ENCODE results near the gene FAM149B1. TPM values are rescaled to one million over a fixed set of nuclear protein-coding genes. Genes with fewer than 3 reads are reported as not detected.
A peak's percentile ranks its signal among the peaks of the same experiment; 100 is the strongest.

FAM149B1 gene
- total RNA-seq, 1 experiment from 2014 or later = 17.5 TPM

DNA sequence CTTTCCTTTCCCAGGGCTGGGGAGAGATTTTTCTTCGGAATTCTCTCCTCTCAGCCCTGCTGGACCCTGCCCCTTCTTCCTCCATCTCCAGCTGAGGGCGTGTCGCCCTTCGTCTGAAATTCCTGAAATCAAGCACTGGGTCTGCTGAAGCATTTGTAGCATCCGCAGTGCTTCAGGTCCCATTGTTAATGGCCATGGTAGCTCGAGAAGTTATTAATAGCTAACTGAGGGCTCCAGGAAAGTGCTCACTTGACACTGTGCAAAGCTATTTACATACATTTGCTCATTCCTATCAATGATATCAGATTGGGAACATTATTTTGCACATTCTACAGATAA, 515 bp downstream of the FAM149B1 start:
- no peaks in the 10 kb centered on the region for H3K27me3 ChIP-seq (ENCODE audit: insufficient read depth, low read length)
- peak; percentile 40; the same call in 1 of the 2 replicates for ATAC-seq
- DNase-seq (ENCODE audit: low read depth, low spot score) = no peak
- H3K4me1 ChIP-seq (ENCODE audit: control insufficient read depth in 1 of 2, insufficient read depth in 2 of 2, low read length in 2 of 2) = peaks cover 0 to 10% of the 10 kb centered on the region in 2 experiments; a peak in 1 of 4 replicates
- H3K4me3 ChIP-seq (replicated peaks in 1 of 2; ENCODE audit: low read depth in 1 of 2, low read length in 2 of 2) = peak overlapping the region; percentile 73 to 99
- H2AFZ ChIP-seq (ENCODE audit: low read depth, low read length, poor library complexity, severe bottlenecking) = no peak overlapping the region
- peaks cover 0 to 4% of the 10 kb centered on the region in 2 experiments; a peak in 1 of 4 replicates for H3K36me3 ChIP-seq (ENCODE audit: control insufficient read depth in 1 of 2, insufficient read depth in 2 of 2, low read length in 2 of 2)
- RAD21 ChIA-PET (ENCODE audit: low non-redundant PET in 1 of 2, low total read pairs in 2 of 2, uncharacterized antibody in 2 of 2, unreplicated experiment in 2 of 2) = no interaction called here
- H3K79me2 ChIP-seq (ENCODE audit: insufficient read depth, low read length) = peaks cover 50% of the 10 kb centered on the region
- intact Hi-C loops (cut with micrococcal nuclease) = loop anchor here (10.0 kb wide), 1 partner anchor 804 kb away; no protein-coding TSS in a partner anchor
- TF ChIP-seq JUND (IDR thresholded peaks at IDR 0.05) (no peak), RAD21 (IDR thresholded peaks at IDR 0.05; ENCODE audit: low read depth) (no peak), SRF (IDR thresholded peaks at IDR 0.05; ENCODE audit: low read depth) (no peak), POLR2A (IDR thresholded peaks at IDR 0.05; ENCODE audit: borderline replicate concordance, extremely low read depth, insufficient read depth, insufficient read length) (no peak), SIN3A (IDR thresholded peaks at IDR 0.05; ENCODE audit: low read depth) (no peak), ZFX (IDR thresholded peaks at IDR 0.05) (no peak), TCF7L2 (IDR thresholded peaks at IDR 0.05; ENCODE audit: borderline replicate concordance, extremely low read depth, insufficient read depth, insufficient read length) (no peak), SP1 (IDR thresholded peaks at IDR 0.05; ENCODE audit: low read depth) (no peak), YY1 (IDR thresholded peaks at IDR 0.05; ENCODE audit: extremely low read depth, insufficient replicate concordance, low read depth, low read length) (no peak), ELF1 (IDR thresholded peaks at IDR 0.05; ENCODE audit: borderline replicate concordance, low read depth) (no peak), CEBPB (IDR thresholded peaks at IDR 0.05; ENCODE audit: low read depth) (no peak), EGR1 (IDR thresholded peaks at IDR 0.05; ENCODE audit: low read depth) (no peak), POLR2AphosphoS5 (IDR thresholded peaks at IDR 0.05; ENCODE audit: low read depth, low read length) (no peak), EZH2phosphoT487 (IDR thresholded peaks at IDR 0.05; ENCODE audit: borderline replicate concordance) (no peak), EZH2 (IDR thresholded peaks at IDR 0.05) (no peak)
- TF ChIP-seq, protein P1, sequence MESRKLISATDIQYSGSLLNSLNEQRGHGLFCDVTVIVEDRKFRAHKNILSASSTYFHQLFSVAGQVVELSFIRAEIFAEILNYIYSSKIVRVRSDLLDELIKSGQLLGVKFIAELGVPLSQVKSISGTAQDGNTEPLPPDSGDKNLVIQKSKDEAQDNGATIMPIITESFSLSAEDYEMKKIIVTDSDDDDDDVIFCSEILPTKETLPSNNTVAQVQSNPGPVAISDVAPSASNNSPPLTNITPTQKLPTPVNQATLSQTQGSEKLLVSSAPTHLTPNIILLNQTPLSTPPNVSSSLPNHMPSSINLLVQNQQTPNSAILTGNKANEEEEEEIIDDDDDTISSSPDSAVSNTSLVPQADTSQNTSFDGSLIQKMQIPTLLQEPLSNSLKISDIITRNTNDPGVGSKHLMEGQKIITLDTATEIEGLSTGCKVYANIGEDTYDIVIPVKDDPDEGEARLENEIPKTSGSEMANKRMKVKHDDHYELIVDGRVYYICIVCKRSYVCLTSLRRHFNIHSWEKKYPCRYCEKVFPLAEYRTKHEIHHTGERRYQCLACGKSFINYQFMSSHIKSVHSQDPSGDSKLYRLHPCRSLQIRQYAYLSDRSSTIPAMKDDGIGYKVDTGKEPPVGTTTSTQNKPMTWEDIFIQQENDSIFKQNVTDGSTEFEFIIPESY (IDR thresholded peaks at IDR 0.05; ENCODE audit: extremely low read depth, insufficient replicate concordance, low read length) = no peak
- TF ChIP-seq, protein P2, sequence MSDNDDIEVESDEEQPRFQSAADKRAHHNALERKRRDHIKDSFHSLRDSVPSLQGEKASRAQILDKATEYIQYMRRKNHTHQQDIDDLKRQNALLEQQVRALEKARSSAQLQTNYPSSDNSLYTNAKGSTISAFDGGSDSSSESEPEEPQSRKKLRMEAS (IDR thresholded peaks at IDR 0.05) = no peak
- TF ChIP-seq, protein P3, sequence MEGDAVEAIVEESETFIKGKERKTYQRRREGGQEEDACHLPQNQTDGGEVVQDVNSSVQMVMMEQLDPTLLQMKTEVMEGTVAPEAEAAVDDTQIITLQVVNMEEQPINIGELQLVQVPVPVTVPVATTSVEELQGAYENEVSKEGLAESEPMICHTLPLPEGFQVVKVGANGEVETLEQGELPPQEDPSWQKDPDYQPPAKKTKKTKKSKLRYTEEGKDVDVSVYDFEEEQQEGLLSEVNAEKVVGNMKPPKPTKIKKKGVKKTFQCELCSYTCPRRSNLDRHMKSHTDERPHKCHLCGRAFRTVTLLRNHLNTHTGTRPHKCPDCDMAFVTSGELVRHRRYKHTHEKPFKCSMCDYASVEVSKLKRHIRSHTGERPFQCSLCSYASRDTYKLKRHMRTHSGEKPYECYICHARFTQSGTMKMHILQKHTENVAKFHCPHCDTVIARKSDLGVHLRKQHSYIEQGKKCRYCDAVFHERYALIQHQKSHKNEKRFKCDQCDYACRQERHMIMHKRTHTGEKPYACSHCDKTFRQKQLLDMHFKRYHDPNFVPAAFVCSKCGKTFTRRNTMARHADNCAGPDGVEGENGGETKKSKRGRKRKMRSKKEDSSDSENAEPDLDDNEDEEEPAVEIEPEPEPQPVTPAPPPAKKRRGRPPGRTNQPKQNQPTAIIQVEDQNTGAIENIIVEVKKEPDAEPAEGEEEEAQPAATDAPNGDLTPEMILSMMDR (IDR thresholded peaks at IDR 0.05 in 2 of 3, conservative IDR thresholded peaks at IDR 0.05 in 1 of 3; ENCODE audit: borderline replicate concordance in 1 of 3, insufficient read depth in 1 of 3, low read depth in 2 of 3, low read length in 2 of 3) = no peak
- TF ChIP-seq, protein P4, sequence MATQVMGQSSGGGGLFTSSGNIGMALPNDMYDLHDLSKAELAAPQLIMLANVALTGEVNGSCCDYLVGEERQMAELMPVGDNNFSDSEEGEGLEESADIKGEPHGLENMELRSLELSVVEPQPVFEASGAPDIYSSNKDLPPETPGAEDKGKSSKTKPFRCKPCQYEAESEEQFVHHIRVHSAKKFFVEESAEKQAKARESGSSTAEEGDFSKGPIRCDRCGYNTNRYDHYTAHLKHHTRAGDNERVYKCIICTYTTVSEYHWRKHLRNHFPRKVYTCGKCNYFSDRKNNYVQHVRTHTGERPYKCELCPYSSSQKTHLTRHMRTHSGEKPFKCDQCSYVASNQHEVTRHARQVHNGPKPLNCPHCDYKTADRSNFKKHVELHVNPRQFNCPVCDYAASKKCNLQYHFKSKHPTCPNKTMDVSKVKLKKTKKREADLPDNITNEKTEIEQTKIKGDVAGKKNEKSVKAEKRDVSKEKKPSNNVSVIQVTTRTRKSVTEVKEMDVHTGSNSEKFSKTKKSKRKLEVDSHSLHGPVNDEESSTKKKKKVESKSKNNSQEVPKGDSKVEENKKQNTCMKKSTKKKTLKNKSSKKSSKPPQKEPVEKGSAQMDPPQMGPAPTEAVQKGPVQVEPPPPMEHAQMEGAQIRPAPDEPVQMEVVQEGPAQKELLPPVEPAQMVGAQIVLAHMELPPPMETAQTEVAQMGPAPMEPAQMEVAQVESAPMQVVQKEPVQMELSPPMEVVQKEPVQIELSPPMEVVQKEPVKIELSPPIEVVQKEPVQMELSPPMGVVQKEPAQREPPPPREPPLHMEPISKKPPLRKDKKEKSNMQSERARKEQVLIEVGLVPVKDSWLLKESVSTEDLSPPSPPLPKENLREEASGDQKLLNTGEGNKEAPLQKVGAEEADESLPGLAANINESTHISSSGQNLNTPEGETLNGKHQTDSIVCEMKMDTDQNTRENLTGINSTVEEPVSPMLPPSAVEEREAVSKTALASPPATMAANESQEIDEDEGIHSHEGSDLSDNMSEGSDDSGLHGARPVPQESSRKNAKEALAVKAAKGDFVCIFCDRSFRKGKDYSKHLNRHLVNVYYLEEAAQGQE (IDR thresholded peaks at IDR 0.05; ENCODE audit: low read depth) = no peak
- POLR2A ChIA-PET = interaction anchor here (1.5 kb wide), 1 partner anchor 72 kb away, joined by 4 read pairs; the partner anchor contains the start of gene P4HA1
- H3K9ac ChIP-seq (ENCODE audit: low read length) = peak overlapping the region; percentile 79
- no peaks in the 10 kb centered on the region for H3K9me2 ChIP-seq (ENCODE audit: insufficient read depth)
- peak overlapping the region; percentile 75 for H3K27ac ChIP-seq (ENCODE audit: low read depth, low read length)
- BruUV-seq (replicated peaks) = TSS peak; percentile 69
- H3K9me3 ChIP-seq (ENCODE audit: control insufficient read depth in 1 of 2, insufficient read depth in 1 of 2, low read depth in 1 of 2, low read length in 2 of 2) = no peaks in the 10 kb centered on the region
- H4K20me1 ChIP-seq (ENCODE audit: insufficient read depth) = no peaks in the 10 kb centered on the region
- peak overlapping the region; percentile 84 for H3K4me2 ChIP-seq (ENCODE audit: low read length)
- CTCF ChIA-PET = interaction anchor here (1.2 to 1.6 kb wide), 2 partner anchors 10 to 11 kb away, joined by 3 read pairs; no protein-coding TSS in a partner anchor

Data from HCT116 (cell line).